ENCODE results near the gene DNAH5. TPM values are rescaled to one million over a fixed set of nuclear protein-coding genes. Genes with fewer than 3 reads are reported as not detected.

The DNAH5 gene
- total and polyA plus RNA-seq, 10 donors = 0.02 to 1.5 (median 0.21) TPM

- no peak for DNase-seq
- TF ChIP-seq CTCF (IDR thresholded peaks at IDR 0.05 in 8 of 11, conservative IDR thresholded peaks at IDR 0.05 in 3 of 11) = no peak
- TF ChIP-seq POLR2A (IDR thresholded peaks at IDR 0.05) = no peak
- peaks cover 0 to 6% (median 0%) of the 10 kb centered on the region in 8 donors for H3K9me3 ChIP-seq
- H3K36me3 ChIP-seq = no peaks in the 10 kb centered on the region
- no peaks in the 10 kb centered on the region for H3K27me3 ChIP-seq (replicated peaks in 1 of 7)
- no peak overlapping the region for H3K27ac ChIP-seq
- H3K4me1 ChIP-seq = no peaks in the 10 kb centered on the region
- intact Hi-C loops (cut with DNase I; ENCODE audit: low total_unique reads) = no loop called here
- no peak overlapping the region for H3K4me3 ChIP-seq
- 68 to 77% (median 77%) methylated on average over 8 of the region's 8 CpGs for WGBS, 5 donors
Measured at GRCh38 chr5:13939638-13940037, 4.8 kb downstream of the DNAH5 start.

GRCh38 chr5:13934921-13935320 is 9.6 kb downstream of the DNAH5 start:
- TF ChIP-seq CTCF (IDR thresholded peaks at IDR 0.05 in 8 of 11, conservative IDR thresholded peaks at IDR 0.05 in 3 of 11) (no peak), POLR2AphosphoS5 (IDR thresholded peaks at IDR 0.05) (no peak), POLR2A (IDR thresholded peaks at IDR 0.05) (no peak)
- WGBS, 5 donors = 71 to 93% (median 77%) methylated on average over 1 of the region's 1 CpG
- no peaks in the 10 kb centered on the region for H3K27me3 ChIP-seq (replicated peaks in 1 of 7)

GRCh38 chr5:13934125-13934524 is 10.4 kb downstream of the DNAH5 start:
- intact Hi-C loops (cut with DNase I; ENCODE audit: low total_unique reads) = no loop called here
- H3K4me1 ChIP-seq = no peaks in the 10 kb centered on the region
- peaks cover 3 to 23% (median 12%) of the 10 kb centered on the region in 8 donors for H3K9me3 ChIP-seq
- H3K4me3 ChIP-seq = no peak overlapping the region
- H3K27me3 ChIP-seq (replicated peaks in 1 of 7) = no peaks in the 10 kb centered on the region
- no peaks in the 10 kb centered on the region for H3K36me3 ChIP-seq
- TF ChIP-seq POLR2A (IDR thresholded peaks at IDR 0.05) (no peak), CTCF (IDR thresholded peaks at IDR 0.05 in 8 of 11, conservative IDR thresholded peaks at IDR 0.05 in 3 of 11) (no peak), POLR2AphosphoS5 (IDR thresholded peaks at IDR 0.05) (no peak)
- no peak for DNase-seq
- WGBS, 5 donors = 70 to 88% (median 83%) methylated on average over 2 of the region's 2 CpGs
- no peak overlapping the region for H3K27ac ChIP-seq

More at GRCh38 chr5:13934921-13935320, 9.6 kb downstream of the DNAH5 start:
- H3K9me3 ChIP-seq = peaks cover 3 to 23% (median 12%) of the 10 kb centered on the region in 8 donors
- no peak for DNase-seq
- H3K4me1 ChIP-seq = no peaks in the 10 kb centered on the region
- no peak overlapping the region for H3K4me3 ChIP-seq
- no peak overlapping the region for H3K27ac ChIP-seq
- intact Hi-C loops (cut with DNase I; ENCODE audit: low total_unique reads) = no loop called here
- no peaks in the 10 kb centered on the region for H3K36me3 ChIP-seq

- H3K27me3 ChIP-seq (replicated peaks in 1 of 7) = no peaks in the 10 kb centered on the region
- no peaks in the 10 kb centered on the region for H3K4me1 ChIP-seq
- no peaks in the 10 kb centered on the region for H3K36me3 ChIP-seq
- no peak for DNase-seq
- TF ChIP-seq POLR2AphosphoS5 (IDR thresholded peaks at IDR 0.05) (no peak), CTCF (IDR thresholded peaks at IDR 0.05 in 8 of 11, conservative IDR thresholded peaks at IDR 0.05 in 3 of 11) (no peak), POLR2A (IDR thresholded peaks at IDR 0.05) (no peak)
- H3K27ac ChIP-seq = no peak overlapping the region
- no peak overlapping the region for H3K4me3 ChIP-seq
- 79 to 88% (median 84%) methylated on average over 3 of the region's 3 CpGs for WGBS, 5 donors
- H3K9me3 ChIP-seq = peaks cover 3 to 23% (median 12%) of the 10 kb centered on the region in 8 donors
- intact Hi-C loops (cut with DNase I; ENCODE audit: low total_unique reads) = no loop called here
Measured at GRCh38 chr5:13932561-13932960, 11.9 kb downstream of the DNAH5 start.
